IPS-11a (cell line): ENCODE measurements around the gene ATP6V1D.
"Not testable (repeated sequence)": the region's sequence is repeated elsewhere in the genome, so short reads cannot be mapped to it uniquely, and the experiment has no call there.

Experiments used
- H3K4me3 ChIP-seq: one replicate; pipeline ENCODE4 v1.5.1; 2013; ENCODE audit warnings: low read depth, low read length, control low read depth

The ATP6V1D gene

DNA sequence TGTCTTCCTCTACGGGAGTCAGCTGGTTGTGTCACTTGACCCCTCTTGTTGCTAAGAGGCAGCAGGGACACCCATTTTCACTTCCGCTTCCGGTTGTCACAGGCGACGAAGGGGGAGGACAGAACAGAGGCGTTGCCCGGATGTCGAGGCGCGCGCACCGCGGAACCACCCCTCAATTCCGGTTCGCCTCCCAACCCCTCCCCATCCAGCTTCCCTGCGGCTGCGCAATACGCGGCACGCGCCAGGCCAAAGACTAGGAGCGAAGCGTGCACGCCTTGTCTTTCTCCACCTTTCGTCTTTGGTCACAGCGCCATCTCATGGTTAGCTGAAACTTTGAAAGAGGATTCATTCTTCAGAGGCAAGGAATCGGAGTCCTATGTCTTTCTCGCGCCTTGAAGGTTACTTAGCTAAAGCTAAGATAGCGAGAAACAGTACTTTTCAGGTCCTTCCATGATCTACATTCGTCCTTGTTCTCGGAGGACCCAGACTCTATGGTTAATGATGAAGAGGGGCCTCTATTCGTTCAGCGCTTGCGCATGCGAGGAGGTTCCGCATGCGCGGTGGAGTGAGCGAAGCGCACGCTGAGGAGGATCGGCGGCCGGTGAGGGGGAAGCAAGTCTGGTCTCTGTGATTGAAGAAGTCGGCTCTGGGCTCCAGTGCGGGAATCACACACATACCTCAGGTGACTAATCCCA is at the start of gene ATP6V1D, which contains the start of gene EIF2S1:
TSS of gene ATP6V1D (minus strand) at position 30 of the 695 bp plus-strand sequence. CDS start 106 bp downstream, outside the sequence.
TSS of gene EIF2S1 (plus strand) at position 554 of the 695 bp plus-strand sequence. CDS start 4,440 bp downstream, outside the sequence.
- H3K4me3 ChIP-seq = peak within 1 kb of the TSS; percentile 100

DNA sequence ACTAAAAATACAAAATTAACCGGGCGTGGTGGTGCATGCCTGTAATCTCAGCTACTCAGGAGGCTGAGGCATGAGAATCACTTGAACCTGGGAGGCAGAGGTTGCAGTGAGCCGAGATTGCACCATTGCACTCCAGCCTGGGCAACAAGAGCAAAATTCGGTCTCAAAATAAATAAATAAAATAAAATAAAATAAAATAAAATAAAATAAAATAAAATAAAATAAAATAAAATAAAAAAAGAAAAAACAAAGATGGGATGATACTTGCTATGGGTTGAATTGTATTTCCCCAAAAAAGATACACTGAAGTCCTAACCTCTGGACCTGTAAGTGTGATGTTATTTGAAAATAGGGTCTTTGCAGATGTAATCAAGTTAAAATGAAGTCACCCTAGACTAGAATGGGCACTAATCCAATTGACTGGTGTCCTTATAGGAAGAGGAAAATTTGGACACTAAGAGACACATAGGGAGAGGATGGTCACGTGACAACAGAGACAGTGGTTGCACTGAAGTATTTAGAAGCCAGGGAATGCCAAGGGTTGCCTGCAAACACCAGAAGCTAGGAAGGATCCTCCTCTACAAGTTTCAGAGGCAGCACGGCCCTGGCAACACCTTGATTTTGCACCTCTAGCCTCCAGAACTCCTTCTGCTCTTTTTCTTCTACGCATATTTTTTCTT is 48.7 kb upstream of the ATP6V1D start:
- not testable (repeated sequence) for H3K4me3 ChIP-seq

DNA sequence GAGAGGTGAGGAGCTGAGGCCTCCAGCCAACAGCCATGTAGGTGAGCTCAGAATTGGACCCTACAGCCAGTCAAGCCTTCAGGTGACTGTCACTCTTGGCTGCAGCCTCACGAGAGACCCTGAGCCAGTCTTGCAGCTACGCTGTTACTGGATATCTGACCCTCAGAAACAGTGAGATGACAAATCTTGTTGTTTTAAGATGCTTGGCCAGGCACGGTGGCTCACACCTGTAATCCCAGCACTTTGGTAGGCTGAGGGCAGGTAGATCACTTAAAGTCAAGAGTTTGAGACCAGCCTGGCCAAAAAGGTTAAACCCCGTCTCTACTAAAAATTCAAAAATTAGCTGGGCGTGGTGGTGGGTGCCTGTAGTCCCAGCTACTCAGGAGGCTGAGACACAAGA is 46.2 kb upstream of the ATP6V1D start:
- no peak overlapping the region for H3K4me3 ChIP-seq

DNA sequence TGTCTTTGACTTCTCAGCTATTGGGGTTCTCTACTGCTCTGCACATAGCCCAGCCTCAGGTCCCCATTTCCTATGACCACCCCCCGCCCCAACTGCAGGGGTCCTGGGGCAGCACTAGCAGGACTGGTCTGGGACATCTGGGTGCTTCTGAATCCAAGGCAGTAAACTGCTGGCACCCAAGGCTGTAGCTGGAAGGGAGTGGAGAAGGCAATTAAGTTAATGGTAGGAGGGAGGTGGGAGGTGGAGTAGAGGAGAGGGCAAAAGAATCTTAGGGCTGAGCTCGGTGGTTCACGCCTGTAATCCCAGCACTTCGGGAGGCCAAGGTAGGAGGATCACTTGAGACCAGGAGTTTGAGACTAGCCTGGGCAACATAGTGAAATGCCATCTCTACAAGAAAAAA is 40.8 kb upstream of the ATP6V1D start:
- no peak overlapping the region for H3K4me3 ChIP-seq

DNA sequence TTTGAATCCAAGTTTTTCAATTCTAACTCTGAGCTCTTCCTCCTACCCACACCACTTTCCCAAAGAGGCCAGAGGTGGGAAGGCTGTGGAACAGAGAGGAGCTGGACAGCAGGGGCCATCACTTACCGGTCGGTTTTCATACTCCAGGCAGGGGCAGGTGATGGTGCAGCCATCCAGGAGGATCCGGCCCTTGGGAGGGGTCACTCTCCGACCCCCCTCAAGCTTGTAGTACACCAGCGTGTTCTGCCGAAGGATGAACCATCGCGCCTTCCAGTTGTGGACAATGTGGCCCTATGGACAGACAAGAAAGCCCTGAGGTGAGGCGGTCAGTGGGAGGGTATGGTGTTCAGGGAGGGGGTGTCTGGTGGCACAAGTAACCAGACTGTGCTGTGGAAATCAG is 37.9 kb upstream of the ATP6V1D start:
- H3K4me3 ChIP-seq = no peak overlapping the region

DNA sequence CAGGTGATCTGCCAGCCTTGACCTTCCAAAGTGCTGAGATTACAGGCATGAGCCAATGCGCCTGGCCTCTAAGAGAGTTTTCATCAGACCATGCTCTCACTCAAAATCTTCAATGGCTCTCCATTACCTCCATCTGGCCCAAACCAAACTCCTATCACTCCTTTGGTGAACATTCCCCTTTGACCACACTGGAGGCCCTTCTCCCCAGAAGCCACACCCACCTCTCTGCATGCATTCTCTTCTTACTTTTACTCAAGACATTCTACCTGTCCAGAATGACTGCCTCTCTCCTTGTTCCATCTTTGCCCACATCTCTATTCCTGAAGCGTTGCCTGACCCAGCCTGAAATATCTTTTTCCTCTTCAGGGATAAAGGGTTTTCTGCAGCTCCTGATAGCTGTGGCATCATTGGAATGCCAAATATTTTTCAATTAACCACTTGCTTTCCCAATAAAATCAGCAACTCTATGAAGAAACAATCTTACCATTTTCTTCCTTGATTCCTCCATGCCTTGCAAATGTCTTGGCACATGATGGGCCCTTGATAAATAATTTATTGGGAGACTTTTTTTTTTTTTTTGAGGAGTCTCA is 36.9 kb upstream of the ATP6V1D start:
- no peak overlapping the region for H3K4me3 ChIP-seq

DNA sequence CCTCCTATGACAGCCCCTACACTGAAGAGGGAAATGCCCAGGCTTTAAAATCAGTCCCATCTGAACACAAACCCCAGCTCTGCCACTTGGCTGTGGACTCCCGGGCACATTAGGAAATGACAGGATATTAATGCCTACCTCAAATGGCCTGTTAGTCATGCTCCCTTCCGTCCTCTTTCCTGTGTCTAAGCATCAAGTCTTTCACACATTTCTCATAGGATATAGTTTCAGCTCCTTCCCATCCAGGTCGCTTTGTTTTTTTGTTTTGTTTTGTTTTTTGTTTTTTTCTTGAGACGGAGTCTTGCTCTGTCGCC is 36.2 kb upstream of the ATP6V1D start:
- no peak overlapping the region for H3K4me3 ChIP-seq

DNA sequence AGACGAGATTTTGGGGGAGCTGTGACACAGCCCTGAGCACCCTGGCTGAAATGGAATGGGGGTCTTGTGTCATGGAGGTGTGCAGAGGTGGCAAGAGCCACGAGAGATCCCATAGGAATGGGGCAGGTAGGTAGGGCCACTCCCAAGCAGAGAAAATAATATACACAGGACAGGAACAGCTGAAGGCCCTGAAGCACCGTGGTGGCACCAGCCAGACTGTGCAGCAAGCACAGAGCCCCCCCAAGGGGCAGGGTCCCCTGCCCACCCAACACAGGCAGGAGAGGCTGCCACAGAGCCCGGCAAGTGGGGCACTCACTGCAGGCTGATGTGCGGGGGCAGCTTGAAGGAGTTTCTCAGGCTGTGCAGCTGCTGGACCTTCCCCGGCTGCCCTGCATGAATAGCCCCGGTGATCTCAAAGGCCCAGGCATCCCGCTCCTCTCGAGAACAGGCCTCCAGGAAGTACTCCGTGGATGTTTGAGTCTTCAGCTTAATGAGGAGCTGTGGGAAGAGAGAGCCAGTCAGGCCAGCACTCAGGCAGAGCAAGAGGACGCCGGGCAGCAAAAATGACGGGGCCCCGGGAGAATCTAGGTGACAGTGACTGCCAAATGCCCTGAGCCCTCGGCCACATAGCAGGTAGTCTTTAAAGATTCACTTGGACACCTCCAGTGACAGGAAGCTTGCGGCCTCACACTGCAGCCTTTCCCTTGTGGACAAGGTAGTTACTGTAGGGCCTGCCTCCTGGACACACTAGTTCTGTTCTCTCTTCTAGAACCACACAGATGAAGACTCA is 35.7 kb upstream of the ATP6V1D start:
- H3K4me3 ChIP-seq = no peak overlapping the region

DNA sequence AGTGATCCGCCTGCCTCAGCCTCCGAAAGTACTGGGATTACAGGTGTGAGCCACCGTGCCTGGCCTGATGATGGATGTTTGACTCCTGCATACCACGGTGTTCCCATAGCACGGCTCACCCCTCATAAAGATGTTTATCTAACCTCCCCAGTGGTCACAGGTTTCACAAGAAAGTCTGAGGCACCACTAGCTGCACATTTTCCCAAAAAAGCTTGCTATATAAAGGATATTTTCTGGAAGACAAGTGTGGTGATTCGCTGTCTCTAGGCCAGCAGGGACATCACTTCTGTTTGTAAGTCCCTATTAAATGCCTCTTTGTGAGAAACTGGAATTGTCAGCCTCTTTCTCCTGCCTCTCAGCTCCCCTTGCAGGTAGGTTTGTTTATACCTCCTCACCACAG is 34.1 kb upstream of the ATP6V1D start:
- no peak overlapping the region for H3K4me3 ChIP-seq

DNA sequence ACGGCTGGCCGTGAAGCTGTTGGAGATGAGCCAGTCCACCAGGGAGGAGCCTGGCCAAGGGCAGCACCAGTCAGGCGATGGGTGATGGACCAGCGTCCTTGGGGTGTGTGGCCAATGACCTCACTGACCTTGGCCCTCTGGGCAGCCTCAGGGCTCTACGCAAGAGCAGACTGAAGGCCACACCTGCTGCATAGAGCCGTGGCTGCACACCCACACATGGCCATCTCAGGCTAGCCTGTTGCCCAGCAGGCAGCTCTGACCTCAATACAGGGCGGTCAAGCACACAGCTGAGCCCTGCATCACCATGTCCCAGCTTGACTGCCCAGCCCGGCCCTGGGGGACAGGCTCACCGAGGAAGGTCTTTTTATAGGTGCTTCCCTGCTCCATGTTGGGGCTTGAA is 33.2 kb upstream of the ATP6V1D start:
- no peak overlapping the region for H3K4me3 ChIP-seq

DNA sequence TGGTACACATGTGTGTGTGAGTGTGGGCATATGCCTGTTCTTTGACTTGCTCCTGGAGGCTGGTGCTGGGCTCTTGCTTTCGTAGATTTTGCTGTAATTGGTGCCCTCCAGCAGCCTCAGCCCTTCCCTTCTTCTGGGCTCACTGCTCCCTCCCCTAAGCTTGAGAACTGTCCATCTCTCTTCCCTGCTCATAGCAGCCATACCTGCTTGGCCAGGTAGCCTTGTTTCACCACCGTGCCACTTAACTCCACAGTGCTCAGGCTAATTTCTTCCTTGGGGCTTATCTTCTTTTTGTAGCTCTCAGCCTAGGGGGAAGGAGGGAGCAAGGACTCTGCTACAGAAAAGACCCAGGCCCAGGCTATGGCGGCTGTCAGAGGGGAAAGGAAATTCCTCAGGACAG is 32.5 kb upstream of the ATP6V1D start:
- H3K4me3 ChIP-seq = no peak overlapping the region

DNA sequence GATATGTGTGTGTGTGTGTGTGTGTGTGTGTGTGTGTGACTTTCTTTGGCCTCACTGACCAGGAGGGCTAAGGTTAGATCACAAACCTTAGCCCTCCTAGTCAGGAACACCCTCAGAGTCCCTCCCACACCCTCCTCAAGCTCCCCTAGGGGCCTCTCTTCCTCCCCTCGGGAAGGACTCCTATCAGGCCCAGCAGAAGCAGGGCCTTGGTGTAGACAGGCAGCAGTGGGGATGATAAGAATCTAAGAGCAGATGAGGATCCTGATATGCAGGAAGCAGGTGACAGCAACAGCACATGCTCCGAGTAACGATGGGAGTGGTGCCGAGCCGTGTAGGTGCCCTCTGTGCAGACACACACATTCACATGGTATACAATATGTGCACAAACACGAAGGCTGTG is 31.7 kb upstream of the ATP6V1D start:
- H3K4me3 ChIP-seq = no peak overlapping the region

DNA sequence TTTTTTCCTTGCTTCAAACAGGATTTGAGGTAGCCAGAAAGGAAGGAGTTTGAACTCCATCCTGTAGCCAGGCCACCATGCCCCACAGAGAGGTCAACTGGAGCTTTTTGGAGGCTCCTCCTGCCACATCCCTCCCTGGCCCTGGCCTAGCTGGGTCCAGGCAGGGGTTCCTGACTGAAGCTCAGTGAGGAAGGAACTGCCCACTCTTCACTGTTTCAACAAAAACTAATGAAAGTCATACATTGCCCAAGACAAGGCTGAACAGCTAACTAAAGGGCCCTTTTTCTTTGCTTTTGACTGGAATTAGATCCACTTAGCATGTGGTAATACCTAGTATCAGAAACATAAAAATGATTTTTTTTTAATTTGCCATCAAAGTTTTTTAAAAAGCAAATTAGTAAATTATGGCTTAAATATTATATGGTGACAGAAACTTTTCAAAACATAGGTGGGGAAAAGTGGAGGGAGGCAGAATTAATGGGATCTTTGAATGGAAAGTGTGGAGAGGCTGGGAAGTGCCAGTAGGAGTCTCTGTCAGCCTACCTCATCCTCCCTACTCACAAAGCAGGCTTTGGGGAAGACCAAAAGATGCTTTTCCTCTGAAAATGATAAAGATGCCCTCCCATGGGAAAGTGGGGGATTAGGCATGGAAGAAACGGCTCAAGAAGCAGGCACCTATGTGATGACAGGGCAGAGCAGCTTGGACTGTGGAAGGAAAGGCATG is 30.4 kb upstream of the ATP6V1D start:
- H3K4me3 ChIP-seq = no peak overlapping the region

DNA sequence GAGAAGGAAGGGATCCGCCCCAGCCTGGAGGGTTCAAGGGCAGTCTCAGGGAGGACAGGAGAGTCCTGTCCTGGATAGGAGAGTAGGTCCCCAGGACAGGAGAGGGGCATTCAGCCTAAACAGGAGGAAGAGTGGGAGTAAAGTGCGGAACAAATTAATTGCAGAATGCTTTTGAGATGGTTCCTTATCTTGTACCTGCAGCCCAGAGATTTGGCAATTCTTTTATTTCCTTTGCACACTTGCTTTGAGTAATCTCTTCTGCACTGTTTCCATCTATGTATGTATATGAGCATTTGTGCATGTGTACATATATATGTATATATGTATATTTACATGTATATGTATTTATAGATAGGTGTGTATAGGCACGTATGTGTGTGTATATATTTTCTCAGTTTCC is 29.7 kb upstream of the ATP6V1D start:
- no peak overlapping the region for H3K4me3 ChIP-seq

DNA sequence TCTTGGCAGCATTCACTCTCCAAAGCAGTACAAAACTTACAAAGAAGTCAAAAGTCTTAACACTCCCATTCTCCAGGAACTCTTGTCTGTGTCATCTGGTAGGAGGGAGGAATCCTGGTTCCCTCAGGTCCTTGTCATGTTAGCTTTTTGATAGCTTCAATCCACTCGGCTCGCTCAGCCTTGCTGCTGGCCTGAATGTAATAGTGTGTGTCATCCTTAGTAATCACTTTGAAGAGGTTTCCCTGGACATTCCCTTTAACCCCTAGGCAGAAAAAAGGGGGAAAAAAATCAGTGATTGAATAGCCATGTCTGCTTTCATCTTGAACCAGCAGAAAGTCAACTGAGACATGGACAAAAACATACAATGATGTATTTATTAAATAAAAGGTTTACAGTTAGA is 27.6 kb upstream of the ATP6V1D start:
- H3K4me3 ChIP-seq = no peak overlapping the region

DNA sequence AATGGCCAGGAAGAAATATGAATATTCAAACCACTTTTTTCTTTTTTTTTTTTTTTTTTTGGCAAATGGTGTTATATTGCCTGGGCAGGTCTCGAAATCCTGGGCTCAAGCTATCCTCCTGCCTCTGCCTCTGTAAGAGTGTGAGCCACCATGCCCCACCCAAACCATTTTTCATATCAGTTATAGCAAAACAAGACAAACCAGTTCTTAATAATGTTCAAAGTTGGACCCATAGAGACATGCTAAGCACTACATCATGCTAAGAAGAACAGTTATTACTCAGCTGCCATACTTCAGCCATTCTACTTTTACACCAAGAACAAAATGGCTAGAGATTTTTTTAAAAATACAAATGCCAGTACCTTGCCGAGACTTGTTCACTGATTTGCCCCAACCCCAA is 26.0 kb upstream of the ATP6V1D start:
- no peak overlapping the region for H3K4me3 ChIP-seq

DNA sequence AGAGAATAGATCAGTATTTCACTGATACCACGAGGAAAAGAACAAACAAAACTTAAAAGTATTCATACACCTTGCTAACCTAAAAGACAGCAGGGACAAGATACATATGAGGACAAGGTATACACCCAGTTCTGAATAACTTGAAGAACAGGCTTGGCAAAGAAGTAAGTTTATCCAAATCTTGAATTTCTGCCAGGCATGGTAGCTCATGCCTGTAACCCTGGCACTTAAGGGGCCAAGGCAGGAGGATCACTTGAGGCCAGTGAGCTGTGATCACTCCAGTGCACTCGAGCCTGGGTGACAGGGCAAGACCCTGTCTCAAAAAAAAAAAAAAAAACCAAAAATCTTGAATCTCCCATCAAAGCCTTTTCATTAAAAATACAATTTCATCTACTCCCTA is 25.5 kb upstream of the ATP6V1D start:
- no peak overlapping the region for H3K4me3 ChIP-seq

DNA sequence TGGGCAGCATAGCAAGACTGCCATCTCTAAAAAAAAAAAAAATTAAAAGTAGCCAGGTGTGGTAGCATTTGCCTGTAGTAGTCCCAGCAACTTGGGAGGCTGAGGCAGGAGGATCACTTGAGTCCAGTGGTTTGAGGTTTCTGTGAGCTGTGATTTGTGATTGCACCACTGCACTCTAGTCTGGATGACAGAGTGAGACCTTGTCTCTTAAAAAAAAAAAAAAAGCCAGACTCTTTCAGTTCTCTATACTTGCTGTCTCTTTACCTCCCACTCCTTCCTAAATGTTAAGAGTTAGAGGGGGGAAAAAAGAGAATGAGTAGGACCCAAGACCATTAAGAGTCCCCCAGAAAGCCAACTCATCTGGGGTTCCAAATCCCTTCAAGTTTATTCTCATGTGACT is 18.3 kb upstream of the ATP6V1D start:
- H3K4me3 ChIP-seq = no peak overlapping the region

DNA sequence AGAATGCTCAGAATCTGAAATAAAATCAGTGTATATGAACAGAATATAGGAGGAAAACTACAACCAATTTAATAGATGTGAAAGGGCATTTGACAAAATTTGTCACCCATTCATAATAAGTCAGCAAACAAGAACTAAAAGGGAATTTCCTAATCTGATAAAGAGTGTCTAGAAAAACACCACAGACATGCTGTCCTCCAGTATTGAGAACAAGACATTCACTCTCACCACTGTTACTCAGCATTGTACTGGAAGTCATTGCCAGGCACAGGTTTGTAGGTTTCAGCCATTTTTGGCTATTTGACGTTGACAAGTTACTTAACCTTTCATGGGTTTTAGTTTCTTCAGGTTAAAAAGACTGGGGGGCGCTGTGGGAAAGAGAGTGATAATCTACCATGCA is 13.7 kb upstream of the ATP6V1D start:
- no peak overlapping the region for H3K4me3 ChIP-seq

DNA sequence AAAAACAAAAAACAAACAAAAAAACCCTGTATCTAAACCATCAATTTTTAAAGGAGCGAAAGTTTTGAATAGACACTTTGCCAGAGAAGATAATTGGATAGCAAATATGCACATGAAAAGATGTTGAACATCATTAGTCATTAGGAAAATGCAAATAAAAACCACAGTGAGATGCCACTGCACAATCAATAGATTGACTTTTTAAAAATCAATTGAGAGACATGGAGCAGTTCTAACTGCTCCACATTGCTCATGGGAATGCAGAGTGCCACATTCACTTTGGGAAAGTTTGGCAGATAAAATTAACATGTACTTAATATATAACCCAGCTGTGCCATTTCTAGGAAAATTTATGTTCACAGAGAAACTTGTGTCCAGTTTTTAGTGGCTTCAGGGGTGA is 13.2 kb upstream of the ATP6V1D start:
- H3K4me3 ChIP-seq = no peak overlapping the region
